K562 (cell line): ENCODE results near the gene SLC34A1. TPM values are rescaled to one million over a fixed set of nuclear protein-coding genes. Genes with fewer than 3 reads are reported as not detected.
A peak's percentile ranks its signal among the peaks of the same experiment; 100 is the strongest.

Experiments used
- ARID1B ChIP-seq: fragments of 450-650 bp; IDR thresholded peaks from 2 replicates; pipeline ENCODE4 v1.6.1; 2016; ENCODE audit warnings: antibody characterized with exemption, mild to moderate bottlenecking, inconsistent platforms
- CBX3 ChIP-seq, 2 experiments: IDR thresholded peaks; 1 replicate in 1 of 2; 2 replicates in 1 of 2; pipeline ENCODE4 v1.6.1; 2012; ENCODE audit warnings: inconsistent platforms in 2 of 2, low read length in 2 of 2, borderline replicate concordance in 1 of 2, control low read depth in 1 of 2
- CXXC5 ChIP-seq: fragments of 250-450 bp; sonication (Bioruptor Pico); IDR thresholded peaks from 2 replicates; pipeline ENCODE4 v1.8.0; 2022; ENCODE audit warnings: inconsistent platforms, mild to moderate bottlenecking, moderate library complexity
- ELF1 ChIP-seq: fragments of 200-800 bp; sonication (Bioruptor generic); IDR thresholded peaks from 2 replicates; pipeline ENCODE4 v1.6.1; 2016; ENCODE audit warnings: missing genetic modification characterization, missing compliant biosample characterization
- FOSL1 ChIP-seq: fragments of 200-800 bp; sonication (Bioruptor generic); conservative IDR thresholded peaks from 2 replicates; pipeline ENCODE4 v1.6.1; 2016; ENCODE audit warnings: missing genetic modification characterization, missing compliant biosample characterization
- FUS ChIP-seq: fragments of 200-400 bp; formaldehyde crosslinking; optimal IDR thresholded peaks from 2 replicates; pipeline ENCODE3; 2017; ENCODE audit warnings: low read depth, low read length
- GATAD2A ChIP-seq: fragments of 450-650 bp; IDR thresholded peaks from 2 replicates; pipeline ENCODE4 v1.6.1; 2017
- HMG20B ChIP-seq: fragments of 250-450 bp; sonication (Bioruptor Pico); IDR thresholded peaks from 2 replicates; pipeline ENCODE4 v1.5.0; 2021; ENCODE audit warnings: mild to moderate bottlenecking
- KLF16 ChIP-seq: IDR thresholded peaks from 2 replicates; pipeline ENCODE4 v1.6.1; 2016; ENCODE audit warnings: antibody characterized with exemption
- MBD2 ChIP-seq: sonication (generic); IDR thresholded peaks from 2 replicates; pipeline ENCODE4 v1.6.1; 2016; ENCODE audit warnings: low read depth, borderline replicate concordance
- NCOA6 ChIP-seq: fragments of 450-650 bp; IDR thresholded peaks from 2 replicates; pipeline ENCODE4 v1.6.1; 2017; ENCODE audit warnings: mild to moderate bottlenecking
- NR2C2 ChIP-seq, 2 experiments: fragments of 200-800 bp in 1 of 2; sonication (Bioruptor generic) in 1 of 2; sonication (generic) in 1 of 2; formaldehyde crosslinking in 1 of 2; IDR thresholded peaks; 2 replicates each; pipeline versions ENCODE4 v1.6.1 to v1.8.0; 2016 to 2022; ENCODE audit warnings: mild to moderate bottlenecking in 1 of 2, missing compliant biosample characterization in 1 of 2, missing genetic modification characterization in 1 of 2, missing genetic modification reagents in 1 of 2
- NR3C1 ChIP-seq: sonication (generic); formaldehyde crosslinking; IDR thresholded peaks from 2 replicates; pipeline ENCODE4 v1.8.1; 2022; ENCODE audit warnings: missing genetic modification reagents
- RAD51 ChIP-seq: fragments of 450-650 bp; IDR thresholded peaks from 2 replicates; pipeline ENCODE4 v1.7.1; 2016; ENCODE audit warnings: low read depth, mild to moderate bottlenecking, borderline replicate concordance
- SMARCA5 ChIP-seq: fragments of 450-650 bp; IDR thresholded peaks from 2 replicates; pipeline ENCODE4 v1.6.1; 2016
- TBL1XR1 ChIP-seq, 2 experiments: IDR thresholded peaks; 2 replicates each; pipeline ENCODE4 v1.6.1; 2012; ENCODE audit warnings: improper control_type of control experiment in 2 of 2, low read length in 2 of 2, mild to moderate bottlenecking in 1 of 2
- WHSC1 ChIP-seq: IDR thresholded peaks from one replicate; pipeline ENCODE4 v1.6.1; 2012; ENCODE audit warnings: low read length, control low read depth, inconsistent platforms
- ZC3H4 ChIP-seq: sonication (generic); formaldehyde crosslinking; IDR thresholded peaks from 2 replicates; pipeline ENCODE4 v1.9.0; 2021; ENCODE audit warnings: missing genetic modification reagents, borderline replicate concordance
- ZKSCAN1 ChIP-seq: fragments of 150-350 bp; IDR thresholded peaks from 2 replicates; pipeline ENCODE4 v1.6.1; 2016; ENCODE audit warnings: low read depth, low read length
- ZNF512 ChIP-seq: IDR thresholded peaks from 2 replicates; pipeline ENCODE4 v1.6.1; 2016; ENCODE audit warnings: missing genetic modification characterization, missing compliant biosample characterization
- polyA plus RNA-seq, 8 experiments: library from polyadenylated mRNA; depleted of rRNA in 4 of 8; stranded (reverse) in 5 of 8; unstranded in 3 of 8; fragments of >200 nt; fragmentation: Nextera tagmentation in 2 of 8; fragmentation: Illumina TruSeq in 1 of 8; extraction: Ambion mirVana in 2 of 8; extraction: Trizol in 1 of 8; gene quantifications; 2 replicates each; pipeline versions ENCODE4 v1.2.1 to v1.2.3, GENCODE V29; 2011 to 2014; ENCODE audit warnings: inconsistent platforms in 1 of 8, missing spikeins in 1 of 8
- total RNA-seq, 7 experiments: library from RNA; depleted of rRNA in 6 of 7; stranded (reverse); fragments of >200 nt in 6 of 7; fragmentation: Illumina TruSeq in 2 of 7; extraction: Trizol in 2 of 7; gene quantifications; 2 replicates each; pipeline versions ENCODE4 v1.2.1 to v1.2.3, GENCODE V29; 2011 to 2021; ENCODE audit warnings: low replicate concordance in 1 of 7
- TF ChIP-seq, protein P1 (sequence below): fragments of 450-650 bp; formaldehyde crosslinking; IDR thresholded peaks from 2 replicates; pipeline ENCODE4 v1.4.0; 2022; ENCODE audit warnings: missing genetic modification characterization
- TF ChIP-seq, protein P2 (sequence below): sonication (generic); formaldehyde crosslinking; IDR thresholded peaks from 2 replicates; pipeline ENCODE4 v1.8.0; 2022; ENCODE audit warnings: missing genetic modification reagents, mild to moderate bottlenecking, borderline replicate concordance

The SLC34A1 gene
- total and polyA plus RNA-seq, 9 of the 15 experiments (the other 6 are each of a cell fraction or from before 2014, with no cell fraction given): not detected

- TF ChIP-seq ZNF512 (tag) (no peak), ZKSCAN1 (no peak), TBL1XR1 (IDR thresholded peaks at IDR 0.05; ENCODE audit: low read length in 2 of 2) (no peak), ARID1B (no peak), FUS (peak; percentile 54), FOSL1 (tag) (no peak), ELF1 (tag) (no peak), NR2C2 (CRISPR knock-in tag; IDR thresholded peaks at IDR 0.05) (peak; percentile 74; the same call in 1 of the 2 replicates), NR2C2 (tag; IDR thresholded peaks at IDR 0.05) (no peak), CBX3 (IDR thresholded peaks at IDR 0.05; ENCODE audit: borderline replicate concordance in 1 of 2, low read length in 2 of 2) (no peak), SMARCA5 (no peak), GATAD2A (no peak), WHSC1 (no peak), MBD2 (no peak; the same call in 1 of the 2 replicates), ZC3H4 (CRISPR knock-in tag) (no peak), KLF16 (no peak), NR3C1 (CRISPR knock-in tag) (no peak; the same call in 1 of the 2 replicates), HMG20B (CRISPR knock-in tag) (peak; percentile 87; the same call in 1 of the 2 replicates), CXXC5 (CRISPR knock-in tag) (peak; percentile 77), RAD51 (no peak), NCOA6 (no peak)
- TF ChIP-seq, protein P1, sequence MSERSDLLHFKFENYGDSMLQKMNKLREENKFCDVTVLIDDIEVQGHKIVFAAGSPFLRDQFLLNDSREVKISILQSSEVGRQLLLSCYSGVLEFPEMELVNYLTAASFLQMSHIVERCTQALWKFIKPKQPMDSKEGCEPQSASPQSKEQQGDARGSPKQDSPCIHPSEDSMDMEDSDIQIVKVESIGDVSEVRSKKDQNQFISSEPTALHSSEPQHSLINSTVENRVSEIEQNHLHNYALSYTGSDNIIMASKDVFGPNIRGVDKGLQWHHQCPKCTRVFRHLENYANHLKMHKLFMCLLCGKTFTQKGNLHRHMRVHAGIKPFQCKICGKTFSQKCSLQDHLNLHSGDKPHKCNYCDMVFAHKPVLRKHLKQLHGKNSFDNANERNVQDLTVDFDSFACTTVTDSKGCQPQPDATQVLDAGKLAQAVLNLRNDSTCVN (CRISPR knock-in tag): no peak
- TF ChIP-seq, protein P2, sequence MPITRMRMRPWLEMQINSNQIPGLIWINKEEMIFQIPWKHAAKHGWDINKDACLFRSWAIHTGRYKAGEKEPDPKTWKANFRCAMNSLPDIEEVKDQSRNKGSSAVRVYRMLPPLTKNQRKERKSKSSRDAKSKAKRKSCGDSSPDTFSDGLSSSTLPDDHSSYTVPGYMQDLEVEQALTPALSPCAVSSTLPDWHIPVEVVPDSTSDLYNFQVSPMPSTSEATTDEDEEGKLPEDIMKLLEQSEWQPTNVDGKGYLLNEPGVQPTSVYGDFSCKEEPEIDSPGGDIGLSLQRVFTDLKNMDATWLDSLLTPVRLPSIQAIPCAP: no peak
Measured at GRCh38 chr5:177446200-177447065, 62.2 kb downstream of the SLC34A1 start, which contains the start of gene PRR7 (continued).
